PC-9 (cell line): ENCODE data around the gene WWC2. TPM values are rescaled to one million over a fixed set of nuclear protein-coding genes. Genes with fewer than 3 reads are reported as not detected.

ENCODE experiments used
- BruUV-seq: library from RNA; stranded (reverse); fragments of 400-500 nt; replicated peaks from 2 replicates; lab custom pipeline; 2021; lab: Mats Ljungman, UMichigan
- CTCF ChIA-PET: fragments of 300-600 bp; sonication (Branson Sonifier 250); formaldehyde crosslinking; loops from one replicate; lab custom pipeline; 2022; ENCODE audit warnings: antibody characterized with exemption; lab: Charles Lee
- POLR2A ChIA-PET: fragments of 300-600 bp; sonication (Branson Sonifier 250); formaldehyde crosslinking; loops from one replicate; lab custom pipeline; 2022; ENCODE audit warnings: antibody characterized with exemption; ENCODE audit not compliant: unreplicated experiment; lab: Charles Lee
- DNase-seq, 2 experiments: peaks; one replicate each; pipeline versions ENCODE4 v3.0.0 to v3.0.0-alpha.2; 2015 to 2022; ENCODE audit warnings: mixed read lengths in 1 of 2
- H2AFZ ChIP-seq: fragments of 200-600 bp; sonication (generic); 2 replicates; pipeline ENCODE4 v1.8.1; 2017; ENCODE audit warnings: antibody characterized with exemption
- H3F3A ChIP-seq: fragments of 200-600 bp; sonication (generic); 2 replicates; pipeline ENCODE4 v1.8.1; 2017; ENCODE audit warnings: antibody characterized with exemption, mild to moderate bottlenecking, low read depth; ENCODE audit not compliant: insufficient read depth
- H3K27ac ChIP-seq: fragments of 200-600 bp; sonication (generic); 2 replicates; pipeline ENCODE4 v1.6.1; 2016; ENCODE audit warnings: mixed run types
- H3K27me3 ChIP-seq: fragments of 200-600 bp; sonication (generic); 2 replicates; pipeline ENCODE4 v1.6.1; 2016; ENCODE audit warnings: low read depth, mixed run types; ENCODE audit not compliant: insufficient read depth
- H3K36me3 ChIP-seq: fragments of 200-600 bp; sonication (generic); 2 replicates; pipeline ENCODE4 v1.6.1; 2016; ENCODE audit warnings: low read depth, mixed run types
- H3K4me1 ChIP-seq: fragments of 200-600 bp; sonication (generic); replicated peaks from 2 replicates; pipeline ENCODE4 v1.6.1; 2016; ENCODE audit warnings: mixed run types; ENCODE audit not compliant: insufficient read depth
- H3K4me2 ChIP-seq: fragments of 200-600 bp; sonication (generic); 2 replicates; pipeline ENCODE4 v1.6.1; 2017; ENCODE audit warnings: mixed run types
- H3K4me3 ChIP-seq: fragments of 200-600 bp; sonication (generic); 2 replicates; pipeline ENCODE4 v1.6.1; 2016; ENCODE audit warnings: mixed run types
- H3K79me2 ChIP-seq: fragments of 200-600 bp; sonication (generic); 2 replicates; pipeline ENCODE4 v1.6.1; 2017; ENCODE audit warnings: low read depth, mixed run types
- H3K9me2 ChIP-seq: fragments of 200-600 bp; sonication (generic); 2 replicates; pipeline ENCODE4 v1.8.1; 2017; ENCODE audit warnings: mild to moderate bottlenecking; ENCODE audit not compliant: insufficient read depth
- H3K9me3 ChIP-seq: fragments of 200-600 bp; sonication (generic); 2 replicates; pipeline ENCODE4 v1.8.1; 2016; ENCODE audit warnings: low read depth; ENCODE audit not compliant: insufficient read depth
- H4K20me1 ChIP-seq: fragments of 200-600 bp; sonication (generic); 2 replicates; pipeline ENCODE4 v1.8.1; 2017; ENCODE audit not compliant: insufficient read depth
- CTCF ChIP-seq: fragments of 200-600 bp; sonication (generic); conservative IDR thresholded peaks from 2 replicates; pipeline ENCODE4 v1.6.1; 2017; ENCODE audit warnings: mixed run types, antibody characterized with exemption, mild to moderate bottlenecking, moderate library complexity
- EZH2 ChIP-seq: fragments of 200-600 bp; sonication (generic); IDR thresholded peaks from 2 replicates; pipeline ENCODE4 v1.8.0; 2017; ENCODE audit warnings: antibody characterized with exemption, low read depth
- intact Hi-C: fragments of 100-400 bp; cut with micrococcal nuclease; formaldehyde crosslinking; loops from one replicate; pipeline ENCODE4 v1.10.0; 2022; ENCODE audit not compliant: unreplicated experiment
- total RNA-seq: library from RNA; stranded (reverse); gene quantifications from 2 replicates; pipeline ENCODE4 v1.2.3, GENCODE V29; 2021

The WWC2 gene
- total RNA-seq, 1 experiment from 2014 or later, result 42.3 TPM

DNA sequence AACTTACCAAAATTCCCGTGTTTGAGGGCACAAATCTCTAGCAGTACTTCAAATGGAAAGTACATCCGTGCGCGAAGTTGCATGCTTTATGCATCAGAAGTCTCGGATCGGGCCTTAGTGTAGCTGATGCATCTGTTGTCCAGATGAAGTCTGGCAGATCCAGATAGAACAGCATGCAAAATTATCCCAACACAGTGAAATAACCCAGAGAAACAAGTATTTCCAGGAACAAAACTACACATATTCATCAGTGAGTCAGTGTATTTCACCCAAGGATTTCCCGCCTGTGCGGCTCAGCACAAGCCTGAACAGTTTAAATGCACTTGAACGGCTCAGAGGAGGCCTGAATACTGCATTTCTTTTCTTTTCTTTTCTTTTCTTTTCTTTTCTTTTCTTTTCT is 250.6 kb downstream of the WWC2 start:
- H2AFZ ChIP-seq, result no peak overlapping the region
- no peaks in the 10 kb centered on the region for H3F3A ChIP-seq
- no peaks in the 10 kb centered on the region for H3K36me3 ChIP-seq
- no peak overlapping the region for H3K4me2 ChIP-seq
- H3K27ac ChIP-seq, result no peak overlapping the region
- no peaks in the 10 kb centered on the region for H3K4me1 ChIP-seq
- H3K9me3 ChIP-seq, result no peaks in the 10 kb centered on the region
- no peaks in the 10 kb centered on the region for H4K20me1 ChIP-seq
- TF ChIP-seq CTCF (no peak), EZH2 (no peak)
- no peaks in the 10 kb centered on the region for H3K27me3 ChIP-seq
- no peak overlapping the region for H3K4me3 ChIP-seq
- POLR2A ChIA-PET, result no interaction called here
- H3K9me2 ChIP-seq, result no peaks in the 10 kb centered on the region
- no peak for DNase-seq
- no TSS peak for BruUV-seq
- CTCF ChIA-PET, result no interaction called here
- no peaks in the 10 kb centered on the region for H3K79me2 ChIP-seq
- intact Hi-C loops, result no loop called here

DNA sequence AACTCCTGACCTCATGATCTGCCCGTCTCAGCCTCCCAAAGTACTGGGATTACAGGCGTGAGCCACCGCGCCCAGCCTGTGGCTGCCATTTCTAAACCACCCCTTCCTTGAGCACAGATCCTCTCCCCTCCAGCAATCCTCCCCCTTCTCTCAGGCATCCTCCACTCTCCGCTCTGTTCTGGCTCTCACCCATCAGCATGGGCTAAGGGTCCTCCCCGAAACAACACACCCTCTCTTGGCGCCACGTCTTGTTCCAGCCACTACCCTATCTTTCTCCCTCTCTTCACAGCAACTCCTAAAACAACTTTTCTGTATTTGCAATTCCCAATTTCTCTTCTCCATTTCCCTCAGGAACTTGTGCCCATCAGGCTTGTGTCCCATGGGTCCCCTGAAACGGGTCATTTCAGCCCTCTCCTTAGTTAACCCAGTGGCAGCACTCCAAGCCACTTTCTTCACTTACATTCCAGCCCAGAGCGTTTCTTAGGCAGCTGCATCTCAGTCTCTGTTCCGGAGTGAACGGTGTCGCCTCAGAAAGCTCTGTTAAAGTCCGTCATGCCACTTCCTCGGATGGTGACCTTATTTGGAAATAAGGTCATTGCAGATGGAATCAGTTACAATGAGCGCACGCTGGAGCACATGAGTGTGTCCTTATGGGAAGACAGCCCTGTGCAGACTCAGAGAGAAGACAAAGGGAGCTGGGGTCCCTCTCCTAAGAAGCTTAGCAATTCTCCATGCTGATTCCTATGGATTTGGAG is 251.4 kb downstream of the WWC2 start:
- POLR2A ChIA-PET, result no interaction called here
- Histone ChIP-seq H3K27me3 (no peaks in the 10 kb centered on the region), H3K4me2 (no peak overlapping the region), H3K79me2 (no peaks in the 10 kb centered on the region), H2AFZ (no peak overlapping the region), H3K4me3 (no peak overlapping the region), H3K9me3 (no peaks in the 10 kb centered on the region), H3K9me2 (no peaks in the 10 kb centered on the region), H3F3A (no peaks in the 10 kb centered on the region), H3K4me1 (no peaks in the 10 kb centered on the region), H3K27ac (no peak overlapping the region), H3K36me3 (no peaks in the 10 kb centered on the region), H4K20me1 (no peaks in the 10 kb centered on the region)
- no peak for DNase-seq
- no peak for TF ChIP-seq CTCF
- TF ChIP-seq EZH2, result no peak
- CTCF ChIA-PET, result no interaction called here
- intact Hi-C loops, result no loop called here
- BruUV-seq, result no TSS peak

DNA sequence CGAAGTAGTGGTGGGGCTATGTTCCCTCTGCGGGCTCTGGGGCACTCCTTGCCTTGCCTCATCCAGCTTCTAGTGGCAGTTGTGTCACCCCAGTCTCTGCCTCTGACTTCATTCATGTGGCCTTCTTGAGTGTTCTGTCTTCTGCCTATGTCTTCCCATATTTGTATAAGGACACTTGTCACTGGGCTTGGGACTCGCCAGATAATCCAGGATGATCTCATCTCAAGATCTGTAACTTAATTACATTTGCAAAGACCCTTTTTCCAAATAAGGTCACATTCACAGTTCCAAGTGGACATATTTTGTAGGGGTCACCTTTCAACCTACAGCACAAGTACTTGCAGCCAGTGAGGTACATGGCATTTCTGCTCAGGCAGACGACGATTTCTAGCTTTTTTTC is 253.5 kb downstream of the WWC2 start:
- Histone ChIP-seq H3K4me1 (no peaks in the 10 kb centered on the region), H3K27ac (no peak overlapping the region), H3K36me3 (no peaks in the 10 kb centered on the region), H3K9me2 (no peaks in the 10 kb centered on the region), H3K79me2 (no peaks in the 10 kb centered on the region), H3F3A (no peaks in the 10 kb centered on the region), H2AFZ (no peak overlapping the region), H3K4me2 (no peak overlapping the region), H3K9me3 (no peaks in the 10 kb centered on the region), H3K27me3 (no peaks in the 10 kb centered on the region), H4K20me1 (no peaks in the 10 kb centered on the region), H3K4me3 (no peak overlapping the region)
- intact Hi-C loops, result no loop called here
- CTCF ChIA-PET, result no interaction called here
- no peak for DNase-seq
- TF ChIP-seq EZH2, result no peak
- no peak for TF ChIP-seq CTCF
- no TSS peak for BruUV-seq
- POLR2A ChIA-PET, result no interaction called here
